Sigmoid colon (tissue), 7 donors: ENCODE measurements around the gene MYOF. TPM values are rescaled to one million over a fixed set of nuclear protein-coding genes. Genes with fewer than 3 reads are reported as not detected.

Experiments
- DNase-seq: peaks from one replicate; pipeline ENCODE4 v3.0.0-alpha.2; 2019
- H3K27ac ChIP-seq, 4 donors: fragments of 200-600 bp; sonication (generic); one replicate each; pipeline ENCODE4 v1.5.1; 2016 to 2019; ENCODE audit warnings: mild to moderate bottlenecking in 1 of 4
- H3K27me3 ChIP-seq, 3 donors: fragments of 200-600 bp; sonication (generic); one replicate each; pipeline ENCODE4 v1.5.1; 2019; ENCODE audit warnings: mild to moderate bottlenecking in 1 of 3
- H3K36me3 ChIP-seq, 4 donors: fragments of 200-600 bp; sonication (generic); one replicate each; pipeline ENCODE4 v1.5.1; 2016 to 2019
- H3K4me1 ChIP-seq, 4 donors: fragments of 200-600 bp; sonication (generic); one replicate each; pipeline ENCODE4 v1.5.1; 2017 to 2019
- H3K4me3 ChIP-seq, 4 donors: fragments of 200-600 bp; sonication (generic); one replicate each; pipeline ENCODE4 v1.5.1; 2017 to 2019; ENCODE audit warnings: mild to moderate bottlenecking in 2 of 4, moderate library complexity in 1 of 4
- H3K9me3 ChIP-seq, 4 donors: fragments of 200-600 bp in 3 of 4; sonication (generic) in 3 of 4; one replicate each; pipeline versions ENCODE4 v1.5.1 to v1.6.1; 2013 to 2019
- EP300 ChIP-seq, 4 donors: sonication (generic); formaldehyde crosslinking; IDR thresholded peaks; one replicate each; pipeline ENCODE4 v1.6.1; 2017; ENCODE audit warnings: antibody characterized with exemption in 4 of 4
- POLR2A ChIP-seq, 2 donors: fragments of 450-650 bp; IDR thresholded peaks; one replicate each; pipeline ENCODE4 v1.6.1; 2016; ENCODE audit warnings: antibody characterized with exemption in 2 of 2, mild to moderate bottlenecking in 2 of 2, moderate library complexity in 2 of 2
- POLR2AphosphoS5 ChIP-seq, 4 donors: sonication (generic); formaldehyde crosslinking; IDR thresholded peaks; one replicate each; pipeline ENCODE4 v1.6.1; 2017; ENCODE audit warnings: antibody characterized with exemption in 4 of 4
- WGBS, 2 donors: extraction: QIAGEN DNeasy Blood & Tissue Kit; methylation state at CpG; one replicate each; pipeline ENCODE4 v1.1.7; 2013; 5-methylcytosine and 5-hydroxymethylcytosine counted together
- intact Hi-C: fragments of 100-400 bp; cut with DNase I; formaldehyde crosslinking; loops from one replicate; pipeline ENCODE4 v1.15.1; 2023
- polyA plus RNA-seq, 3 donors: library from polyadenylated mRNA; stranded (reverse); fragments of 200-250 nt; gene quantifications; one replicate each; pipeline ENCODE4 v1.2.3, GENCODE V29; 2013
- total RNA-seq, 4 donors: library from RNA; depleted of rRNA; stranded (reverse); fragments of >200 nt; gene quantifications; one replicate each; pipeline ENCODE4 v1.1.0, GENCODE V29; 2016
- TF ChIP-seq, protein P1 (sequence below), 4 experiments: fragments of 450-650 bp in 3 of 4; fragments of 200-600 bp in 1 of 4; IDR thresholded peaks; one replicate each; pipeline ENCODE4 v1.5.1; 2016 to 2019; ENCODE audit warnings: antibody characterized with exemption in 4 of 4, mild to moderate bottlenecking in 3 of 4, moderate library complexity in 2 of 4
- donor health status: healthy with polysubstance abuse.
- donor health status: Bipolar disorder and iron deficiency.
- donor health status: healthy.

Gene MYOF
- total and polyA plus RNA-seq, 7 donors, result 12.6 to 83.4 (median 36.3) TPM

DNA sequence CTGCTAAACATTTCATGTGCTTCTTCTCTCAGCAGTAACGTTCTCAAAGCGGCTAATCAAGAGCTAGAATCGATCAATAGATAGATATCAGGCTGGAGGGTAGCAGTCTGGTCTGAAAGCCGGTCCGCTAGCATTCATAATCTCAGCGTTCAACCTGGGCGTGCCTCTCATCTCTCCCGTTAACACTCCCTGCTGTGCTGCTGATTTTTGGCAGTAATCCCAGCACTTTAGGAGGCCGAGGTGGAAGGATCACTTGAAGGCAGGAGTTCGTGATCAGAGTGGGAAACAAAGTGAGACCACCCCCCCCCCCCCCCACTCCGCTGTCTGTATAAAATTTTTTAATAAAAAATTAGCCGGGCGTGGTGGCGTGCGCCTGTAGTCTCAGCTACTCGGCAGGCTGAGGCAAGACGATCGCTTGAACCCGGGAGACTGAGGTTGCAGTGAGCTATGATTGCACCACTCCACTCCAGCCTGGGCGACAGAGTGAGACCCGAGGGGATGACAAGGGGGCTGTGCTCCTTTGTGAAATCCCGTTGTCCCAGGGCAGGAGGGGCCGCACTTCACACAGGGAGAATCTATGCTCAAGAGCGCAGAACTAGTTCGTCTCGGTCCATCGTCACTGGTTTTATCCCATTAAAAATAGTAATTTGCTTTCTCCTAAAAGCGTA is 13.7 kb upstream of the MYOF start:
- TF ChIP-seq POLR2A (IDR thresholded peaks at IDR 0.05) (no peak), EP300 (IDR thresholded peaks at IDR 0.05) (no peak), POLR2AphosphoS5 (IDR thresholded peaks at IDR 0.05) (no peak)
- TF ChIP-seq, protein P1, sequence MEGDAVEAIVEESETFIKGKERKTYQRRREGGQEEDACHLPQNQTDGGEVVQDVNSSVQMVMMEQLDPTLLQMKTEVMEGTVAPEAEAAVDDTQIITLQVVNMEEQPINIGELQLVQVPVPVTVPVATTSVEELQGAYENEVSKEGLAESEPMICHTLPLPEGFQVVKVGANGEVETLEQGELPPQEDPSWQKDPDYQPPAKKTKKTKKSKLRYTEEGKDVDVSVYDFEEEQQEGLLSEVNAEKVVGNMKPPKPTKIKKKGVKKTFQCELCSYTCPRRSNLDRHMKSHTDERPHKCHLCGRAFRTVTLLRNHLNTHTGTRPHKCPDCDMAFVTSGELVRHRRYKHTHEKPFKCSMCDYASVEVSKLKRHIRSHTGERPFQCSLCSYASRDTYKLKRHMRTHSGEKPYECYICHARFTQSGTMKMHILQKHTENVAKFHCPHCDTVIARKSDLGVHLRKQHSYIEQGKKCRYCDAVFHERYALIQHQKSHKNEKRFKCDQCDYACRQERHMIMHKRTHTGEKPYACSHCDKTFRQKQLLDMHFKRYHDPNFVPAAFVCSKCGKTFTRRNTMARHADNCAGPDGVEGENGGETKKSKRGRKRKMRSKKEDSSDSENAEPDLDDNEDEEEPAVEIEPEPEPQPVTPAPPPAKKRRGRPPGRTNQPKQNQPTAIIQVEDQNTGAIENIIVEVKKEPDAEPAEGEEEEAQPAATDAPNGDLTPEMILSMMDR (IDR thresholded peaks at IDR 0.05), result no peak
- intact Hi-C loops, result no loop called here
- Histone ChIP-seq H3K4me1 (peaks cover 0 to 14% (median 8%) of the 10 kb centered on the region in 4 donors), H3K36me3 (no peaks in the 10 kb centered on the region), H3K4me3 (peak overlapping the region; percentile 32 to 66 (median 59)), H3K27ac (peak overlapping the region; percentile 53 to 72 (median 70)), H3K27me3 (no peaks in the 10 kb centered on the region), H3K9me3 (no peaks in the 10 kb centered on the region)
- DNase-seq, result no peak
- 1% methylated on average over 28 of the region's 28 CpGs for WGBS, 2 donors

DNA sequence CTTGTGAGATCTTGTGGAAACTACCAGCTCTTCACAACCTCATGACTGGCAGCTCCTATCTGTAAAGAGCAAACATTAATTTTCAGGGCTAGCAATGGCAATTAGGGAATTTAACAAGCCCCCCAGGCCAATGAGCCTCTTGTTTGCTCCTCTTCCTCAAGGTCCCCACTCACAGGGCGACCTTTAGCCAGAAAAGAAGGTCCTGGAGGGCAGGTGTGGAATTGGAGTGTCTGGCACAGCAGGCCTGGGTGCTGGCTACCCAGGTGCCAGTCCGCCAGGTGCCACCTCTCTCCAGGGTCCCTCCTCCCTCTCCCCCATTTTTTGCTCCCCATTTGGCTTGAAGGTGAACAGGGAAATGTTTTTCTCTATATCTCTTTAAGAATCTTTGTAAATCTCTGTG is 12.4 kb upstream of the MYOF start:
- H3K9me3 ChIP-seq, result no peaks in the 10 kb centered on the region
- H3K4me1 ChIP-seq, result peaks cover 0 to 14% (median 8%) of the 10 kb centered on the region in 4 donors
- H3K4me3 ChIP-seq, result no peak overlapping the region
- no peaks in the 10 kb centered on the region for H3K36me3 ChIP-seq
- H3K27ac ChIP-seq, result no peak overlapping the region
- intact Hi-C loops, result no loop called here
- H3K27me3 ChIP-seq, result no peaks in the 10 kb centered on the region
- DNase-seq, result no peak
- 81 to 95% methylated on average over 2 of the region's 2 CpGs for WGBS, 2 donors
- TF ChIP-seq EP300 (IDR thresholded peaks at IDR 0.05), result no peak
- no peak for TF ChIP-seq POLR2AphosphoS5 (IDR thresholded peaks at IDR 0.05)
- no peak for TF ChIP-seq POLR2A (IDR thresholded peaks at IDR 0.05)
- TF ChIP-seq, protein P1 (IDR thresholded peaks at IDR 0.05), result no peak

DNA sequence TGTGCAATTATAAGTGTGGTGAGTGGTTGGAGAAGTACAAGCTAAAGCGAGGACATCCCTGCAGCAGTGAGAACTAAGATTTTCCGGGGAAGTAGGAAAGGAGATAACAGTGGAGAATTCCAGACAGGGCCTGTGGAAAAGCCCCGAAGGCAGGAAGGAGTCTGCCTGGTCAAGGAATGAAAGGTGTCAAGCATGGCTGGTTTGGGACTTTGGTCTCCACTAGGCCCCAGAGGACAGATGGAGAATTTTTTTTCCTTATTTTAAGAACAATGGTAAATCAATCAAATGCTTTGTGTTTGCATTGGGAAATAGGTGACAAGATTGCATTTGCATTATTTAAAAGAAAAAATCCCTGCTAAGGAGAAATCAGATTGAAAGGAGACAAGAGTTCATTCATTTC is 11.0 kb upstream of the MYOF start:
- no peak for TF ChIP-seq POLR2AphosphoS5 (IDR thresholded peaks at IDR 0.05)
- TF ChIP-seq, protein P1 (IDR thresholded peaks at IDR 0.05), result no peak
- no peak for TF ChIP-seq EP300 (IDR thresholded peaks at IDR 0.05)
- no peak for TF ChIP-seq POLR2A (IDR thresholded peaks at IDR 0.05)
- no peak for DNase-seq
- Histone ChIP-seq H3K36me3 (no peaks in the 10 kb centered on the region), H3K4me3 (no peak overlapping the region), H3K27ac (no peak overlapping the region), H3K4me1 (peaks cover 0 to 14% (median 8%) of the 10 kb centered on the region in 4 donors), H3K9me3 (no peaks in the 10 kb centered on the region), H3K27me3 (no peaks in the 10 kb centered on the region)
- WGBS, 2 donors, result 93% methylated on average over 3 of the region's 3 CpGs
- intact Hi-C loops, result no loop called here

DNA sequence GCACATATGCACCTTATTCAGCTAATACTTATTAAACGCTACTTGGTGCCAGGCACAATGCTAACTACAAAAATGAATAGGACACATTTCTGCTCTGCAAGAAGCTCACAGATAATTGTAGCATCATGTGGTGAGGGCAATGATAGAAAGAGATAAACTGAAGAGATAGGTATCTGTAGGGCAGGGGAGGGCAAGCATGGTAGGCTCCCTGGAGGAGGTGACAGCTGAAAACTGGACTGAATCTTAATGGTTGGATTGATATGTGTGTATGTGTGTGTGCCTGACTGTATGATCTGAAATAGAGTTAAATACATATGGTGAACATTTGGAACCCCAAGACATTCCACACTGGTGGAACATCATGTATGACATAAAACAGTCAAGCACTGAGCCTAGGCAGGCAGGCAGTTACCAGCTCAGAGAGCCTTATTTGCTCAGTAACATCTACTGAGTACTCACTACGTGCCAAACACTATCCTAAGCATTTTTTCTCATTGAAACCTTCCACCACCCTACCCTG is 9.5 kb upstream of the MYOF start:
- intact Hi-C loops, result no loop called here
- Histone ChIP-seq H3K27me3 (no peaks in the 10 kb centered on the region), H3K27ac (no peak overlapping the region), H3K4me3 (no peak overlapping the region), H3K36me3 (no peaks in the 10 kb centered on the region), H3K9me3 (no peaks in the 10 kb centered on the region), H3K4me1 (peaks cover 0 to 9% (median 5%) of the 10 kb centered on the region in 4 donors)
- TF ChIP-seq POLR2A (IDR thresholded peaks at IDR 0.05), result no peak
- TF ChIP-seq, protein P1 (IDR thresholded peaks at IDR 0.05), result no peak
- TF ChIP-seq POLR2AphosphoS5 (IDR thresholded peaks at IDR 0.05), result no peak
- TF ChIP-seq EP300 (IDR thresholded peaks at IDR 0.05), result no peak
- DNase-seq, result no peak
- WGBS, 2 donors, result 69 to 82% methylated on average over 2 of the region's 2 CpGs
